Measurements from ENCODE around the gene UVRAG. TPM values are rescaled to one million over a fixed set of nuclear protein-coding genes. Genes with fewer than 3 reads are reported as not detected.

Gene UVRAG
- total and polyA plus RNA-seq, 2 of the 4 experiments (the other 2 are of a cell fraction), result 5.6 to 10.9 TPM

- no peak overlapping the region for H3K4me2 ChIP-seq (ENCODE audit: low read depth, low read length)
- no peak overlapping the region for H2BK15ac ChIP-seq (ENCODE audit: low read depth, low read length)
- DNase-seq (no peak), ATAC-seq (ENCODE audit: low read depth) (no peak)
- dilution Hi-C loops (cut with HindIII; ENCODE audit: low sequenced_read_pairs, unreplicated experiment) (no loop called here), in situ Hi-C loops (cut with MboI; ENCODE audit: low sequenced_read_pairs) (no loop called here), intact Hi-C loops (cut with micrococcal nuclease) (no loop called here)
- no peaks in the 10 kb centered on the region for H3K9me3 ChIP-seq (ENCODE audit: control insufficient read depth, insufficient read depth, low read length)
- H3K56ac ChIP-seq (ENCODE audit: extremely low read depth, insufficient read depth, low read length), result no peak overlapping the region
- no peak overlapping the region for H2AK5ac ChIP-seq (ENCODE audit: low read depth, low read length)
- 0 out of 2 replicates have a peak, but pooled peaks cover 2% of the 10 kb centered on the region for H3K36me3 ChIP-seq (ENCODE audit: control insufficient read depth, insufficient read depth, low read length)
- H3K27ac ChIP-seq (ENCODE audit: insufficient read depth, low read length), result no peak overlapping the region
- H2AFZ ChIP-seq (replicated peaks; ENCODE audit: low read length, poor library complexity), result no peak overlapping the region
- no peak overlapping the region for H2BK20ac ChIP-seq (ENCODE audit: low read depth, low read length)
- H4K20me1 ChIP-seq (ENCODE audit: insufficient read depth, low read length), result no peaks in the 10 kb centered on the region
- H3K4me3 ChIP-seq (ENCODE audit: insufficient read depth, low read depth, low read length), result no peak overlapping the region
- H3K27me3 ChIP-seq (ENCODE audit: control insufficient read depth, insufficient read depth, low read length), result no peaks in the 10 kb centered on the region
- no peak overlapping the region for H3K23ac ChIP-seq (ENCODE audit: low read depth, low read length)
- H4K5ac ChIP-seq (ENCODE audit: low read depth, low read length), result no peak overlapping the region
- no CpG with 5 or more reads among the region's 3 CpGs for WGBS, 2 experiments (ENCODE audit: extremely low coverage in 2 of 2, insufficient read length in 1 of 2)
- no peak overlapping the region for H3K18ac ChIP-seq (ENCODE audit: low read depth, low read length)
- no peak for TF ChIP-seq CTCF (conservative IDR thresholded peaks at IDR 0.05; ENCODE audit: low read depth, low read length)
- no peak for TF ChIP-seq MAZ (IDR thresholded peaks at IDR 0.05; ENCODE audit: borderline replicate concordance, low read depth, low read length)
- TF ChIP-seq POLR2A (IDR thresholded peaks at IDR 0.05; ENCODE audit: low read depth, low read length), result no peak
- H3K4me1 ChIP-seq (ENCODE audit: control insufficient read depth, insufficient read depth, low read length), result no peaks in the 10 kb centered on the region
- no peak overlapping the region for H2BK120ac ChIP-seq (ENCODE audit: low read depth, low read length)
- H3K14ac ChIP-seq (replicated peaks; ENCODE audit: low read depth, low read length), result no peak overlapping the region
- ChIA-PET CTCF (no interaction called here), POLR2A (ENCODE audit: unreplicated experiment) (no interaction called here)
- H3K4ac ChIP-seq (ENCODE audit: low read depth, low read length), result no peak overlapping the region
- no peak overlapping the region for H2BK5ac ChIP-seq (ENCODE audit: low read depth, low read length, poor library complexity, severe bottlenecking)
- no peak overlapping the region for H4K91ac ChIP-seq (ENCODE audit: insufficient read depth, low read depth, low read length)
- no peak overlapping the region for H3K9ac ChIP-seq (ENCODE audit: low read depth, low read length)
- peaks cover 4 to 6% of the 10 kb centered on the region in 2 experiments; a peak in 3 of 4 replicates for H3K79me1 ChIP-seq (ENCODE audit: low read depth in 1 of 2, low read length in 2 of 2)
- H3K9me1 ChIP-seq (ENCODE audit: insufficient read depth, low read length), result peaks cover 5% of the 10 kb centered on the region; the same call in 1 of the 2 replicates
- no TSS peak for BruUV-seq (replicated peaks)
- H4K8ac ChIP-seq (ENCODE audit: low read depth in 2 of 2, low read length in 2 of 2), result no peak overlapping the region
- no peak overlapping the region for H2AK9ac ChIP-seq (replicated peaks; ENCODE audit: low read depth, low read length, poor library complexity)
Measured at GRCh38 chr11:75910426-75911145, 95.6 kb downstream of the UVRAG start.

Data from IMR-90 (cell line).